WERI-Rb-1 (cell line): ENCODE results near the gene NAE1.

ENCODE experiments used
- DNase-seq: peaks from one replicate; pipeline ENCODE4 v3.0.0-alpha.2; 2020
- H3K27ac ChIP-seq: fragments of 250-450 bp; sonication (Bioruptor Pico); 2 replicates; pipeline ENCODE4 v1.5.1; 2020; ENCODE audit warnings: mild to moderate bottlenecking, moderate library complexity
- H3K27me3 ChIP-seq: fragments of 250-450 bp; sonication (Bioruptor Pico); 2 replicates; pipeline ENCODE4 v1.5.1; 2021; ENCODE audit warnings: mild to moderate bottlenecking, low read depth, moderate library complexity; ENCODE audit not compliant: insufficient read depth, severe bottlenecking
- H3K36me3 ChIP-seq: fragments of 250-450 bp; sonication (Bioruptor Pico); 2 replicates; pipeline ENCODE4 v1.5.1; 2020; ENCODE audit warnings: mild to moderate bottlenecking, moderate library complexity
- H3K4me3 ChIP-seq: 2 replicates; pipeline ENCODE4 v1.5.1; 2011; ENCODE audit warnings: low read depth, mild to moderate bottlenecking, control low read depth, low read length
- H3K9me3 ChIP-seq: fragments of 250-450 bp; sonication (Bioruptor Pico); 2 replicates; pipeline ENCODE4 v1.5.1; 2021; ENCODE audit warnings: mild to moderate bottlenecking, moderate library complexity; ENCODE audit not compliant: severe bottlenecking
- TF ChIP-seq, protein P1 (sequence below): IDR thresholded peaks from 2 replicates; pipeline ENCODE4 v1.5.1; 2011; ENCODE audit warnings: low read depth, mild to moderate bottlenecking, control low read depth, inconsistent platforms, low read length

The NAE1 gene

DNA sequence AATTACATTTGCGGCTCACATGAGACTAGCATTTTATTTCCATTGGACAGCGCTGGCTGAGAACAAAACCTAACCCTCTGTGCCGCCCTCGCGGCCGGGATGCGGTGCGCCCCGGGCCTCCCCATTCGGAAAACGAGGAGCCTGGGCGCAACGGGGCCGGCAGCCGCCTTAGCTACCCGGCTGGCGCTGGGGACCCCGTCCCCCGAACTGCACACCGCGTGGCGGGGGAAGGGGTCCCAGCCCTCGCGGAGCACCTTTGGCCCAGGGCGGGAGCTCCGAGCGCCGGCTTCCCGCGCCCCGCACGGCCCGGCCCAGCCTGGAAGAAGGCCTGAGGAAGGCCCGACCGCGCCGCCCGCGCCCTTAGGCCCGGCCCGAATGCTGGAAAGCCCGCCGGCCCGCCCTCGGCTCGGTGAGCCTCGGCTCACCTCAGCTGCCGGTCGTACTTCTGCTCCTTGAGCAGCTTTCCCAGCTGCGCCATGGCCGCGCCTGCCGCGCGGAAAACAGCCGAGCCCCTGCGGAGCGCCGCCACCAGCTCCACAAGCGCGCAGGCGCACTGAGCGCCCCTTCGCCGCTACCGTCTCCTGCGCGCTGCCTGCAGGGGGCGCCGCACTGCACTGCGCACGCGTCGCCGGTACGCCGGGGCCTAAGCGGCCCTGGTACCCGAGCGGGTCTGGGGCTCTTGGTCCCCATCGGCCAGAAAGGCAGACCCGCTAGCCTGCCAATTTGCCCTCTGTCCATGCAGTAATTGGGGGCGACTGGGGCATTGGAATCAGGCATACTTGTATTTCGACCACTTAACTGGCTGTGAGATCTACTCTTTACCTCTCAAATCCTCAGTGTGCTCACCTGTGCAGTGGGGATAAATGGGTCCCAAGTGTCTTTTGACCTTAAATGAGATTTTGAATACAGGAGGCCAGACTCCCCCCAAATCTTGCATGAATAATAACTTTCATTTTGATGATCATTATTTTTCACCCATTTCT is at the start of gene NAE1:
NAE1 (minus strand) TSS at position 555 of the 983 bp plus-strand sequence; CDS start at position 478, 77 bp downstream.
- Histone ChIP-seq H3K27ac (peak within 1 kb of the TSS; percentile 94), H3K27me3 (no peaks in the 10 kb centered on the region), H3K9me3 (no peaks in the 10 kb centered on the region), H3K4me3 (peak within 1 kb of the TSS; percentile 93), H3K36me3 (peaks cover 35% of the 10 kb centered on the region)
- peak; percentile 83 for DNase-seq
- TF ChIP-seq, protein P1, sequence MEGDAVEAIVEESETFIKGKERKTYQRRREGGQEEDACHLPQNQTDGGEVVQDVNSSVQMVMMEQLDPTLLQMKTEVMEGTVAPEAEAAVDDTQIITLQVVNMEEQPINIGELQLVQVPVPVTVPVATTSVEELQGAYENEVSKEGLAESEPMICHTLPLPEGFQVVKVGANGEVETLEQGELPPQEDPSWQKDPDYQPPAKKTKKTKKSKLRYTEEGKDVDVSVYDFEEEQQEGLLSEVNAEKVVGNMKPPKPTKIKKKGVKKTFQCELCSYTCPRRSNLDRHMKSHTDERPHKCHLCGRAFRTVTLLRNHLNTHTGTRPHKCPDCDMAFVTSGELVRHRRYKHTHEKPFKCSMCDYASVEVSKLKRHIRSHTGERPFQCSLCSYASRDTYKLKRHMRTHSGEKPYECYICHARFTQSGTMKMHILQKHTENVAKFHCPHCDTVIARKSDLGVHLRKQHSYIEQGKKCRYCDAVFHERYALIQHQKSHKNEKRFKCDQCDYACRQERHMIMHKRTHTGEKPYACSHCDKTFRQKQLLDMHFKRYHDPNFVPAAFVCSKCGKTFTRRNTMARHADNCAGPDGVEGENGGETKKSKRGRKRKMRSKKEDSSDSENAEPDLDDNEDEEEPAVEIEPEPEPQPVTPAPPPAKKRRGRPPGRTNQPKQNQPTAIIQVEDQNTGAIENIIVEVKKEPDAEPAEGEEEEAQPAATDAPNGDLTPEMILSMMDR = peak; percentile 97

DNA sequence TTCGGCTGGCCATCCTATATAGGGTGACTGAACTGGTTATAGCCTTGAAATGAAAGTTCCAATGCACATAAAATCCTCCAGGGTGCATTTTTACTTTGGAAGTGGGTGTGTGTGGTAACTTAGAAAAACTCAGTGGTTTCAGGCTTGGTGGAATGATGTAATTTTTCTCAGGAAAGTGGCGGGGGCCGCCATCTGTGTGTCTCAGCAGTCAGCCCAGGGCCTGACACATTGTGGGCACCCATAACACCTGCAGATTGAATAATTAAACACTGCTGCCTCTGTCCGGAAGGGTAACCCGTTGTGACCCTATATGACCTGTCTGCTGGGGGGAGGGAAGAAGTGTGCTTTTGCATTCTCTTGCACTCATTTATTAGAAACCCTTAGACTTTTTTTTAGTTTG is 47.3 kb upstream of the NAE1 start:
- no peak for DNase-seq

DNA sequence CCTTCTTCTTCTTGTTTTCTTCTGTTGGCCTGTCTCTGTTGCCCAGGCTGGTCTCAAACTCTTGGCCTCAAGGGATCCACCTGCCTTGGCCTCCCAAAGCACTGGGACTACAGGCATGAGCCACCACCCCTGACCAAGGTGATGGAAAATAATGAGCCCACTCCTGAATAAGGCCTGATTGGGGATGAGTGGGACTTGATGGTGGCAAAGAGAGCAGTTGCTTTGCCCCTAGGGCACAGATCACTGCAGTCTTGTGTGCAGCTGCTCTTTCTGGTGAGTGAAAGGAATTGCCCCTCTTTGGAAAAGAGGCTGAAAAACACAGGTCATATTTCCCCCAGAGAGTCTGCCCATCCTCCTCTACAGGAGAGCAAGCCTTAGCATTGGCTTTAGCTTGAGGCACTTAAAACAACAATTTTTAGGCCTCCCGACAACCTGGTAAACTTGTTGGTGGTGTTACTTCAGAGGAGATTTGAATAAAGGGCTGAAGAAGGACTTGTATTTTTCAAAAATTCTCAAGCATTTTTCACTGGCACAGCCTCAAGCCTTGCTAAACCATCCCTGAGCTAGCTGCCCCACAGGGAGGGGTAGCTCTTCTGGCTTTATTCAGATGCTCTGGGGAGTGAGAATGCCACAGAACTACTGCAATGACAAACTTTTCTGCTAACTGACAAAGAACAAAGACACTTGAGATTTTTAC is 43.5 kb upstream of the NAE1 start:
- no peaks in the 10 kb centered on the region for H3K27me3 ChIP-seq
- H3K4me3 ChIP-seq = no peak overlapping the region
- H3K9me3 ChIP-seq = no peaks in the 10 kb centered on the region
- DNase-seq = no peak
- H3K27ac ChIP-seq = no peak overlapping the region
- TF ChIP-seq, protein P1 = no peak
- no peaks in the 10 kb centered on the region for H3K36me3 ChIP-seq

More for the DNA sequence above, 47.3 kb upstream of the NAE1 start:
- H3K4me3 ChIP-seq = no peak overlapping the region
- no peaks in the 10 kb centered on the region for H3K9me3 ChIP-seq
- no peaks in the 10 kb centered on the region for H3K27me3 ChIP-seq
- TF ChIP-seq, protein P1 = no peak
- no peak overlapping the region for H3K27ac ChIP-seq
- 0 out of 2 replicates have a peak, but pooled peaks cover under 1% of the 10 kb centered on the region for H3K36me3 ChIP-seq

DNA sequence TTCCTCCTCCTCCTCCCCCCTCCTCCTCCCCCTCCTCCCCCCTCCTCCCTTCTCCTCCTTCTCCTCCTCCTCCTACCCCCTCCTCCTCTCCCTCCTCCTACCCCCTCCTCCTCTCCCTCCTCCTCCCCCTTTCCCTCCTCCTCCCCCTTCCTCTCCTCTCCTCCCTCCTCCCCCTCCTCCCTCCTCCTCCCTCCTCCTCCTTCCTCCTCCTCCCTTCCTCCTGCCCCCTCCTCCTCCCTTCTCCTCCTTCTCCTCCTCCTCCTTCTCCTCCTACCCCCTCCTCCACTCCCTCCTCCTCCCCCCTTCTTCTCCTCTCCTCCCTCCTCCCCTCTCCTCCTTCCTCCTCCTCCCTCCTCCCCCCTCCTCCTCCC is 42.9 kb upstream of the NAE1 start:
- Histone ChIP-seq H3K4me3 (no peak overlapping the region), H3K27me3 (no peaks in the 10 kb centered on the region), H3K27ac (no peak overlapping the region), H3K9me3 (no peaks in the 10 kb centered on the region), H3K36me3 (no peaks in the 10 kb centered on the region)
- DNase-seq = no peak
- TF ChIP-seq, protein P1 = no peak

DNA sequence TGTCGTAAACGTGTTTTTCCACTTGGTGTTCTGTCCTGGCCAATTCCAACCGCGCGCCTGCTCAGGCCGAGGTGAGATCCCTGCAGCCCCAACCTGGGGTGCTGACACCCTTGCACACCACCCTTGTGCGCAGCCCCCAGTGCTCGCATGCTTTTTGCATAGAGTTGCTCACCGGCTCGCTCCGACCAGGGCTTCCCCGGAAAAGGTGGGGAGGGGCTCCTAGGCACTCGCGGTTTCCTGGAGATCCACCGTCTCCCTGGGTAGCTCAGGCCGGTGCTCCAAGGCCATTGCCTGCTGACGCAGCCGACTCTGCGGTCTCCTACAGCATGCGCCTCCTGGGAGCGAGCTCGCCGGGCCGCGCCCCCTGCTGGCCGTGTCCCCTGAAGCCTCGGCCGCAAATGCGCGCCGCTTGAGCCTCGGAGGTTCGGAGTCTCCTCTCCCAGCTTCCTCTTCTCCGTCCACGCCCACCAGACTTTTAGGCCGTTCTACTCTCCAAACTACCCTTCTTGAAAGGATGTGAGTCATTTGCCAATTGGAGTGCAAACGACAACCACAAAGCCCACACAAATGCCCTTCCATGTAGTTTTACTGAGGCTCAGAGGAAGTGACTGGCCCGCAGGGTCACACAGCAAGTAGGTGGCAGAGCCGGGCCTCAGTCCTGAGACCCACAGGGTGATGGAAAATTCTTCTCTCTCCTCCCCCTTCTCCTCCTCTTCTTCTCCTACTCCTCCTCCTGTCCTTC is 42.3 kb upstream of the NAE1 start:
- Histone ChIP-seq H3K27me3 (no peaks in the 10 kb centered on the region), H3K36me3 (no peaks in the 10 kb centered on the region), H3K9me3 (no peaks in the 10 kb centered on the region), H3K4me3 (peak overlapping the region; percentile 5), H3K27ac (no peak overlapping the region)
- TF ChIP-seq, protein P1 = peak; percentile 94
- peak; percentile 89 for DNase-seq
